Stimulated activated CD8-positive, alpha-beta memory T cell treated with anti-CD3 and anti-CD28 coated beads, Interleukin-7, amount 100 ng/mL, for 48 hours (primary cell): ENCODE results near the gene KCNMA1.

Source experiments
- DNase-seq, 2 donors: peaks; one replicate each; pipeline ENCODE4 v3.0.0-alpha.2; 2020; ENCODE audit warnings: low read depth in 1 of 2; ENCODE audit errors: extremely low read depth in 1 of 2

Gene KCNMA1

GRCh38 chr10:77259171-77259874 is 378.3 kb downstream of the KCNMA1 start:
- DNase-seq = no peak

GRCh38 chr10:77256346-77256745 is 381.3 kb downstream of the KCNMA1 start:
- DNase-seq = no peak

DNA sequence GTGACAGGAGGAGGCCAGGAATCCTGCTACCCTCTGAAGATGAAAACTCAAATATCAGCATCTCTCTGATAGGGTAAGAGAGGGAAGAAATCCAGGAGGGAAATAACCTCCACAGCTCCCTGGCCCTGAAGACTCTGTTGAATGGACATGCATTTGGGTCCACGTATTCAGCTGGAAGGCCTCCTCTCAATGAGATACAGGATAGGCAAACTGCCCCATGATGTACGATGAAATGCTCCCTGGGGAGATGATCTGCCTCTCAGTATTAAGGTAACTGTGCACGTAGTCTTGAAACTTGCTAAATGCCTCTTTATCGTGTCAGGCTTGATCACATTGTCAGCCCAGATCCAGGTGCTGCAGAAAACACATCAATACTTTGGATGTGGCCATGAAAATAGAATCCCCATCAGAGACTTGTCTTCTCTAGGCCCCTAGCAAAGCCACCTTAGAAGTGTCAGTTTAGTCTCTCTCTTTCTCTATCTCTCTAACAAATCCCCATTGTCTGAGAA is 384.0 kb downstream of the KCNMA1 start:
- DNase-seq = no peak

- no peak for DNase-seq
Observed at GRCh38 chr10:77253147-77253545, 384.5 kb downstream of the KCNMA1 start.

DNA sequence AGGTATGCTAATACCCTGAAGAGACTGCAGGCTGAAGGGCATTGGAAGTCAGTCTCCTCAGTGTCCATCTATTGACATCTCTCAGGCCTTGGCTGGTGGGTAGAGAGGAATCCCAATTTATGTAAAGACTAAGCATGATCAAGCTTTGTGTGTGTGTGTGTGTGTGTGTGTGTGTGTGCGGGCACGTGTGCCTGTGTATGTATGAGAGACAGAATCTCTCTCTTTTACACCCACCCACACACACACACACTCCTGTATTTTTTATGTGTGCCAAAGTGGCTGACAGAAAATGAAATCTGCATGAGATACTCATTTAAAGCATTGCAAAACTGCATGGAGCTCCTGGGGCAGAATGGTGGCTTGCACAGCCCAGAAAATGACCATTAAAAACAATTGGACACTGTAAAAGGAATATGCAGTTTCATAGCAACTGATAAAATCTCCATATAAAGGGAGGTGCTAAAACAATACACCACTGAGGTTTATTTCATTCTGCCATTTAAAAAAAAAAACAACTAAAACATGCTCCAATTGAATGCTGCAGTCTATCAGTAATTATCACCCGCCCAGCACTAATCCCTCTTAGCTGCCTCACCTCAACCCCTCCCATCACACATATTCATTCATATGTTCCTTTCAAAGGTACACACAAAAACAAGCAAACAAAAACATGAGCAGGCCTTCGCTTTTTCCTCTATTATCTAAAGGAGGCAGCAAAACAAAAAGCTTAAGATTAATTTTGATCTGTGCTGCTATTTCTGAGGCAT is 385.0 kb downstream of the KCNMA1 start:
- no peak for DNase-seq

GRCh38 chr10:77251297-77252013 is 386.2 kb downstream of the KCNMA1 start:
- no peak for DNase-seq

- no peak for DNase-seq
Observed at GRCh38 chr10:77249901-77250459, 387.6 kb downstream of the KCNMA1 start.

- no peak for DNase-seq
Observed at GRCh38 chr10:77248104-77248790, 389.4 kb downstream of the KCNMA1 start.

GRCh38 chr10:77247031-77247990 is 390.3 kb downstream of the KCNMA1 start:
- no peak for DNase-seq

DNA sequence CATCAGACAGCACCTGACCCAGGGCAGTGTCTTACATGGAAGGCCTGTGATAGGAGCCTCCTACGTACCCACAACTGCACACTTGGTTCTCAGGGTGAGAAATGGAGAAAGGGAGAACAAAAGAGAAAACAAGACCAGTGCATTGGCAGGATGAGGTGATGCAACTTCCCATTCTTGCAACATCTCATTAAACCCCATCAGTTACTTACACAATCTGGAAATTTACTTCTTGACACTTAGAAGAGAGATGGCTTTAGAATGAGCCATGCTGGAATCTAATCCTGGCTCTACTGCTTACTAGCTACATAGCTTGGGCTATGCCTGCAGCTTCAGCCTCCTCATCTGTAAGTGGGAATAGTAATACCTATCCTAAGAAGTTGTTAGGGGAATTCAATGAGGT is 391.7 kb downstream of the KCNMA1 start:
- no peak for DNase-seq

- no peak for DNase-seq
Observed at GRCh38 chr10:77244746-77245145, 392.9 kb downstream of the KCNMA1 start.

DNA sequence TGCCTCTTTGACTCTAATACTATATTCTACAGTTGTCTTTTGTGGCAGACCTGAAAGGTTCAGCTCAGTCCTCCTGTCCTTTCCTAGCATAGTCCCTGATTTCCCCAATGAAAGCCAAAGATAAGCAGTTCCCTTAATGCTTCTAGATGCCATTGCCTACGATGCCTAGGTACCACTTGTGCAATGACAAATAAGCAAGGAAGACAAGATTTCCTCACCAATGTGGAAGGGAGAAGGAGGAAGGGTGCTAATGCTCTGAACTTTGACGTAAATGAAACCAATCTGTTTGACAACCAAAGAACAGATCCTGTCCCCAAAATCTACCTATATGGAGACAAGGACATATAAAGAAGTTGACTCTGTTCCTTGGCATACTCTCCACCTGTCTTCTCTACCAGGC is 393.3 kb downstream of the KCNMA1 start:
- no peak for DNase-seq

DNA sequence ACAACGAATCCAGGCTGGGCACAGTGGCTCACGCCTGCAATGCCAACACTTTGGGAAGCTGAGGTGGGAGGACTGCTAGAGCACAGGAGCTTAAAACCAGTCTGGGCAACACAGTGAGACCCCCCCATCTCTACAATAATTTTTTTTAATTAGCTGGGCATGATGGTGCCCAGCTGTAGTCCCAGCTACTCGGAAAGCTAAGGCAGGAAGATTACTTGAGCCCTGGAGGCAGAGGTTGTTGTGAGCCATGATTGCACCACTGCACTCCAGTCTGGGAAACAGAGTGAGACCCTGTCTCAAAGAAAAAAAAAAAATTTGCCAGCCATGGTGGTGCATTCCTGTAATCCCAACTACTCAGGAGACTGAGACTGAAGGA is 396.3 kb downstream of the KCNMA1 start:
- no peak for DNase-seq

DNA sequence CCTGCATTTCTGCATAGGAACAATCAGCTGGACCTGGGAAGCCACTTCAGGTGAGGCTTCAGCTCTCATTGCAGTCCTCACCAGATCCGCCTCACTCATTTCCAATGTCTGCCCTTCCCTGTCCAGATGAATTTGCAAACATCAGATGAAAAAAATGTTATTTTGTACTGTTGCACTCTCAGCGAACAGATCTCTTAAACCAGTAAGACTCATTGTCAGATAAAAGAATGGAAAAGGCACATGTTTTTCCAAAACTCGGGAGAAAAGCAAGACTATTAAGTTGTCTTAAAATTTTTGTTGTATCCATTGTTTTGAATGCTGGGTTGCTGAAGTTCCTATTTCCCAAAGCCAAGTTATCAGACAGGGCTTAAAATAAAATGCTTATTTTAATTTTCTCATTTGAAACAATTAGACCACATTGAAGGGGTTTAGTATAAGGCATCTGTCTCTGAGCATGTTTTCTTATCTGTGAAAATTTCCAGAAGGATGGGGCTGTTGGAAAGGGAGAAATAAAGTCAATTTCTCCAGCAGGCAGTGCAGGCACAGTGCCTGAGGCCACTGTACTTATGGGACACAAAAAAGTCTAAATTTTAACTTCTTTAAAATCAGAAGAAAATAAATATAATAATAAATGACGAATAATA is 396.8 kb downstream of the KCNMA1 start:
- DNase-seq = no peak

DNA sequence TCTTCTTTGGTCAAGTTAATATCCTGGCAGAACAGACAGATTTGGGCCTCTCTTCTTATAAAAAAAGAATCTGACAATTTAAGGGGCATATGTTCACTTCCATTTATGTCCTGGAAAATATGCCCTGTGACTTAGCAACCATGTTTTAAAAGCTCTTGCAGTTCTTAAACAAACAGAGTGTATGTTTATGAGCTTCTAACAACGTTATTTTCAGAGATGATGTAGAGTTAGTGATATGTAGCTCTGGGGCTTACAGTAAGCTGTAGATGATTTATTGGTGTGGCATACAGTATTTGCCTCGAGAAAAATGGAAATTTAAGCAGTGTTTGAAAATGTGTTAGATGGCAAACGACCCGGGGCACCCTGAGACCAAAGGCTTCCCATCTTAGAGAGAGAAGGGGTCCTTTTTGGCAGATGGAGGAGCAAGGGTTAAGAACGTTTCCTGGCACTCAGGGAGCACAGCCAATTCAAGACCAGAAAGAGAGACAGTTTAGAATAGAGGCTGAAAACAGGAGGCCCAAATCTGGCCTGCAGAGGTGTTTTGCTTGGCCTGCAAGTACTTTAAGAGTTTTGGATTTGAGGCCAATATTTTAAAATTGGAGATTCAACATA is 397.5 kb downstream of the KCNMA1 start:
- no peak for DNase-seq

DNA sequence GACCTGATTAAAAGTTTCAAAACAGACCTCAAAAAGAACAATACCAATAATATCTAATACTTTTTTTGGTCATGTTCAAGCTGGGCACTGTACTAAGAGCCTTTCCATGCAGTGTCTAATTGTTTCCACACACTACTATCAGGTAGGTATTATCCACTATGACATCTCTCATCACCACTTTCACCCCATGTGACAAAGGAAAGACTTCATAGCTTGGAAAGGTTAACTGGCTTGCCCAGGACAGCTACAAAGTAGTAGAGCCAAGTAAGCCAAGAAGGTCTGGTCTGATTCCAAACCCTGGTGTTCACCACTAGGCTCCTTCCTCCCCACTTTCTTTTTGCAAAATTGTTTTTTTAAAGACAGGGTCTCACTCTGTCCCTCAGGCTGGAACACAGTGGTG is 400.5 kb downstream of the KCNMA1 start:
- DNase-seq = no peak

DNA sequence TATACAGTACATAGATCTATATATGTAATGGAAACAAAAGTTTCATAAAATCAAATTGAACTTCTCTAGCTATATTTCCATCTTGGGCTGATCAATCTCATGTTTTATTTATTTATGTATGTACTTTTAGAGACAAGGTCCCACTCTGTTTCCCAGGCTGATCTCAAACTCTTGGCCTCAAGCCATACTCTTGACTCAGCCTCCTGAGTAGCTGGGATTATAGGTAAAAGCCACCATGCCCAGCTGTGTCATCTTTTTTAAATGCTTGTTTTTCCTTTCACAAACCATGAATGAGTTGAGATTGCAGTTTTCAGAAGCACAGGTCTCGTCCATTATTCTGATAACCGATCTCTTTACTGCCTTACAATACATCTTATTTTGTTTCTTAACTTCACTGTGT is 400.9 kb downstream of the KCNMA1 start:
- DNase-seq = no peak

GRCh38 chr10:77236029-77236428 is 401.6 kb downstream of the KCNMA1 start:
- DNase-seq = no peak

DNA sequence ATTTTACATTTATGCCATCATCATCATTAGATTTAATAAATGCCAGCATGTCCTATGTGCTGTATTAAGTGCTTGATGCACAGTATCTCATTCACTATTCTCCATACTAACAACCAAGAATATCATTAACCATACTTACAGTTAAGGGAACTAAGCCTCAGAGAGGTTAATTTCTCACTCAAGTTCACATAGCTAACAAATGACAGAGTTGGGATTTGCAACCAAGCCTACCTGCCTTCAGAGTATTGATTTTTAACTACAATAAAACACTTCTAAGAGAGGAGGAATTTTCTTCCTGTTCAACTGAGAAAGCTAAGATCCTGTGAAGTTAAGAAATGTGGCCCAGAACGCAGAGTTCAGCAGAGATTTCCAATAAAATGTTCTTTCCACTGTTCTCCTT is 403.0 kb downstream of the KCNMA1 start:
- DNase-seq = no peak
